SK-N-SH (cell line): ENCODE results near the gene UBE2I. TPM values are rescaled to one million over a fixed set of nuclear protein-coding genes. Genes with fewer than 3 reads are reported as not detected.

Source experiments
- CTCF ChIA-PET: fragments of 300-600, 350-600 bp; formaldehyde crosslinking; extraction: SDS; loops from one replicate; lab custom pipeline; 2021; lab: Yijun Ruan, JAX
- POLR2A ChIA-PET: fragments of 350-600 bp; sonication (Branson Sonifier 250); formaldehyde crosslinking; extraction: SDS; loops from one replicate; lab custom pipeline; 2020; ENCODE audit warnings: antibody characterized with exemption, inconsistent platforms; lab: Yijun Ruan, JAX
- DNase-seq: peaks from one replicate; pipeline ENCODE4 v3.0.0; 2012
- H2AFZ ChIP-seq: fragments of 200-600 bp; sonication (generic); 2 replicates; pipeline ENCODE4 v1.8.1; 2016; ENCODE audit warnings: antibody characterized with exemption, mild to moderate bottlenecking, low read depth
- H3F3A ChIP-seq: fragments of 200-600 bp; sonication (generic); replicated peaks from 2 replicates; pipeline ENCODE3; 2016; ENCODE audit warnings: antibody characterized with exemption, mild to moderate bottlenecking; ENCODE audit not compliant: insufficient read depth
- H3K27ac ChIP-seq, 2 experiments: fragments of 200-500 bp in 1 of 2; fragments of 200-600 bp in 1 of 2; sonication (Bioruptor generic) in 1 of 2; sonication (generic), shearing (Covaris generic) in 1 of 2; 2 replicates each; pipeline versions ENCODE4 v1.5.1 to v1.6.1; 2014 to 2016; ENCODE audit warnings: low read depth in 2 of 2, inconsistent platforms in 1 of 2, low read length in 1 of 2, mild to moderate bottlenecking in 1 of 2, mixed read lengths in 1 of 2
- H3K27me3 ChIP-seq: fragments of 200-600 bp; sonication (generic), shearing (Covaris generic); 2 replicates; pipeline ENCODE4 v1.6.1; 2016; ENCODE audit warnings: mixed run types; ENCODE audit not compliant: insufficient read depth
- H3K36me3 ChIP-seq, 2 experiments: fragments of 200-500 bp in 1 of 2; fragments of 200-600 bp in 1 of 2; sonication (Bioruptor generic) in 1 of 2; sonication (generic) in 1 of 2; replicated peaks in 1 of 2; 2 replicates each; pipeline versions ENCODE3 to v1.5.1; 2014 to 2016; ENCODE audit warnings: low read length in 1 of 2, mild to moderate bottlenecking in 1 of 2; ENCODE audit not compliant: insufficient read depth in 2 of 2, control insufficient read depth in 1 of 2
- H3K4me1 ChIP-seq, 2 experiments: fragments of 200-500 bp in 1 of 2; fragments of 200-600 bp in 1 of 2; sonication (Bioruptor generic) in 1 of 2; sonication (generic), shearing (Covaris generic) in 1 of 2; 2 replicates each; pipeline versions ENCODE4 v1.5.1 to v1.6.1; 2014 to 2016; ENCODE audit warnings: low read depth in 1 of 2, low read length in 1 of 2, mixed run types in 1 of 2; ENCODE audit not compliant: insufficient read depth in 2 of 2, control insufficient read depth in 1 of 2
- H3K4me2 ChIP-seq: fragments of 200-600 bp; sonication (generic), shearing (Covaris generic); 2 replicates; pipeline ENCODE4 v1.6.1; 2017; ENCODE audit warnings: mixed run types
- H3K4me3 ChIP-seq, 2 experiments: fragments of 200-500 bp in 1 of 2; fragments of 200-600 bp in 1 of 2; sonication (Bioruptor generic) in 1 of 2; sonication (generic), shearing (Covaris generic) in 1 of 2; 2 replicates each; pipeline versions ENCODE4 v1.5.1 to v1.8.1; 2014 to 2016; ENCODE audit warnings: low read depth in 2 of 2, inconsistent platforms in 1 of 2, low read length in 1 of 2, mild to moderate bottlenecking in 1 of 2, mixed read lengths in 1 of 2, moderate library complexity in 1 of 2
- H3K79me2 ChIP-seq: fragments of 200-600 bp; sonication (generic); 2 replicates; pipeline ENCODE4 v1.8.1; 2017; ENCODE audit warnings: mild to moderate bottlenecking; ENCODE audit not compliant: insufficient read depth
- H3K9ac ChIP-seq: fragments of 200-600 bp; sonication (generic); 2 replicates; pipeline ENCODE4 v1.6.1; 2017; ENCODE audit warnings: mixed run types
- H3K9me2 ChIP-seq: fragments of 200-600 bp; sonication (generic); 2 replicates; pipeline ENCODE4 v1.6.1; 2017; ENCODE audit warnings: mixed run types
- H3K9me3 ChIP-seq: fragments of 200-600 bp; sonication (generic); 2 replicates; pipeline ENCODE4 v1.6.1; 2017; ENCODE audit warnings: mixed run types, mild to moderate bottlenecking, moderate library complexity
- H4K20me1 ChIP-seq: fragments of 200-600 bp; sonication (generic); 2 replicates; pipeline ENCODE4 v1.6.1; 2017; ENCODE audit warnings: mild to moderate bottlenecking, mixed run types; ENCODE audit not compliant: insufficient read depth
- EZH2phosphoT487 ChIP-seq: fragments of 200-600 bp; sonication (generic); IDR thresholded peaks from 2 replicates; pipeline ENCODE4 v1.6.1; 2017; ENCODE audit warnings: low read depth, mixed run types, mild to moderate bottlenecking, antibody characterized with exemption, moderate library complexity, borderline replicate concordance
- GATA2 ChIP-seq: sonication (generic); formaldehyde crosslinking; IDR thresholded peaks from 2 replicates; pipeline ENCODE4 v1.5.0; 2020; ENCODE audit warnings: mild to moderate bottlenecking, missing genetic modification reagents
- JUND ChIP-seq: IDR thresholded peaks from 2 replicates; pipeline ENCODE4 v1.4.0; 2012
- MEF2A ChIP-seq: IDR thresholded peaks from 2 replicates; pipeline ENCODE4 v1.4.0; 2012; ENCODE audit warnings: low read depth, borderline replicate concordance
- MXI1 ChIP-seq: IDR thresholded peaks from 2 replicates; pipeline ENCODE4 v1.6.1; 2012; ENCODE audit warnings: mild to moderate bottlenecking, low read depth, low read length, improper control_type of control experiment
- NRF1 ChIP-seq: IDR thresholded peaks from 2 replicates; pipeline ENCODE4 v1.6.1; 2012; ENCODE audit warnings: low read depth, mild to moderate bottlenecking, low read length
- POLR2AphosphoS5 ChIP-seq: IDR thresholded peaks from 2 replicates; pipeline ENCODE4 v1.6.1; 2012; ENCODE audit warnings: low read depth, low read length
- RCOR1 ChIP-seq: fragments of 150-350 bp; IDR thresholded peaks from 2 replicates; pipeline ENCODE4 v1.6.1; 2017; ENCODE audit warnings: antibody characterized with exemption, low read length
- SIN3A ChIP-seq: IDR thresholded peaks from 2 replicates; pipeline ENCODE4 v1.6.1; 2012; ENCODE audit warnings: low read depth, mild to moderate bottlenecking, low read length, moderate library complexity, borderline replicate concordance
- WGBS: methylation state at CpG from one replicate; pipeline ENCODE4 v1.1.6; 2017; ENCODE audit warnings: low lambda C conversion rate; 5-methylcytosine and 5-hydroxymethylcytosine counted together
- polyA plus RNA-seq, 3 experiments: library from polyadenylated mRNA; depleted of rRNA; stranded (reverse); fragments of >200 nt; gene quantifications; 2 replicates each; pipeline ENCODE4 v1.2.3, GENCODE V29; 2012
- TF ChIP-seq, protein P1 (sequence below): IDR thresholded peaks from 2 replicates; pipeline ENCODE4 v1.4.0; 2012; ENCODE audit warnings: low read depth, borderline replicate concordance
- TF ChIP-seq, protein P2 (sequence below): IDR thresholded peaks from 2 replicates; pipeline ENCODE4 v1.4.0; 2012; ENCODE audit warnings: low read depth
- TF ChIP-seq, protein P3 (sequence below): IDR thresholded peaks from 2 replicates; pipeline ENCODE4 v1.4.0; 2012; ENCODE audit warnings: low read depth, borderline replicate concordance
- TF ChIP-seq, protein P4 (sequence below): IDR thresholded peaks from 2 replicates; pipeline ENCODE4; 2012

The UBE2I gene
- polyA plus RNA-seq, 1 of the 3 experiments (the other 2 are of a cell fraction): 107 TPM

DNA sequence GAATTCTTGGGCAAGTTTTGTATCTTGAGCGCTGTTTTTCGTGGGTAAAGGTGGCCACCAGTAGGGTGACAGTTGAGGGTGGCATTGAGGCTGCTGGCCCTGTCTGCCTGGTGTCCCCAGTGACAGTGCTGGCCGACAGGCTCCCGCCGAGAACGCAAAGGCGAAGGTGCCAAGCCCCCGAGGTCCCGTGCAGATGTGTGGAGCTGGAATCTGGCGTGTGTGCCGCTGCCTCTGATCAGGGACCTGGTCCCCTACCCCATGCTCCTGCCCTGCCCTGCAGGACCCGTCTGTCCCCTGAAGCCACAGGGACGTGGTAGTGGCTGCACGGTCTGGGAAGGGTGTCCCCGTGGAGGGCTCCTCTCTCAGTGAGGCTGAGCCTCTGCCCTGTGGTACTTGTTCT, 3.5 kb downstream of the UBE2I start (continued):
- TF ChIP-seq, protein P1, sequence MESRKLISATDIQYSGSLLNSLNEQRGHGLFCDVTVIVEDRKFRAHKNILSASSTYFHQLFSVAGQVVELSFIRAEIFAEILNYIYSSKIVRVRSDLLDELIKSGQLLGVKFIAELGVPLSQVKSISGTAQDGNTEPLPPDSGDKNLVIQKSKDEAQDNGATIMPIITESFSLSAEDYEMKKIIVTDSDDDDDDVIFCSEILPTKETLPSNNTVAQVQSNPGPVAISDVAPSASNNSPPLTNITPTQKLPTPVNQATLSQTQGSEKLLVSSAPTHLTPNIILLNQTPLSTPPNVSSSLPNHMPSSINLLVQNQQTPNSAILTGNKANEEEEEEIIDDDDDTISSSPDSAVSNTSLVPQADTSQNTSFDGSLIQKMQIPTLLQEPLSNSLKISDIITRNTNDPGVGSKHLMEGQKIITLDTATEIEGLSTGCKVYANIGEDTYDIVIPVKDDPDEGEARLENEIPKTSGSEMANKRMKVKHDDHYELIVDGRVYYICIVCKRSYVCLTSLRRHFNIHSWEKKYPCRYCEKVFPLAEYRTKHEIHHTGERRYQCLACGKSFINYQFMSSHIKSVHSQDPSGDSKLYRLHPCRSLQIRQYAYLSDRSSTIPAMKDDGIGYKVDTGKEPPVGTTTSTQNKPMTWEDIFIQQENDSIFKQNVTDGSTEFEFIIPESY: no peak
- TF ChIP-seq RCOR1 (no peak), JUND (no peak), SIN3A (no peak)

DNA sequence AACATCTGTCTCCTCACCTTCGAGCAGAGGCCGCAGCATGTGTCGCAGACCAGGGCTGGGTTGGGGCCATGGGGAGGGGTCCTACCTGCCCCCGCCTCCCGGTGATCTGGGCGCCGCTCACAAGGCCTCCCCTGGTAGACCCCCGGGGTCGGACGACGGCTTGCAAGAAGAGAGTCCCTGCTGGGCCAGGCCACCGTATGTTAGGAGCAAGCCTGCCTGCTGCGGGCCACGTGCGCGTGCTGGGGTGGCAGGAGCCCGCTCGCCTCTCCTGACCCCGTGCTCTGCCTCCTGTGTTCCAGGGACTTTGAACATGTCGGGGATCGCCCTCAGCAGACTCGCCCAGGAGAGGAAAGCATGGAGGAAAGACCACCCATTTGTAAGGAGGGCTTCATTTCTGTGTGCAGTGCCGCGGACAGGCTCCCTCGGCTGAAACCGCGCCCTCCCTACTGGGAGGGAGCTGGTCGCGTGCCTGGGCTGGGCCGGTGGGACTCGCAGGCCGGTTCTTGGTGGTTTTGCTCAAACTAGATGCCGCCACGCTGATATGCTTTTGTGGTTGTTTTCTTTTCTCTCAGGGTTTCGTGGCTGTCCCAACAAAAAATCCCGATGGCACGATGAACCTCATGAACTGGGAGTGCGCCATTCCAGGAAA, 4.4 kb downstream of the UBE2I start:
- TF ChIP-seq RCOR1: no peak
- no peak for TF ChIP-seq POLR2AphosphoS5
- H3F3A ChIP-seq: no peaks in the 10 kb centered on the region
- peaks cover 89% of the 10 kb centered on the region for H4K20me1 ChIP-seq
- H3K4me3 ChIP-seq: no peak overlapping the region
- peaks cover 21 to 62% of the 10 kb centered on the region in 2 experiments for H3K36me3 ChIP-seq
- H3K79me2 ChIP-seq: peaks cover 90% of the 10 kb centered on the region
- H3K9me3 ChIP-seq: no peaks in the 10 kb centered on the region
- ChIA-PET POLR2A (interaction anchor here (1.4 kb wide), 1 partner anchor 18 kb away, joined by 4 read pairs; no protein-coding TSS in a partner anchor), CTCF (no interaction called here)
- no peak overlapping the region for H3K9ac ChIP-seq
- H3K27me3 ChIP-seq: no peaks in the 10 kb centered on the region
- DNase-seq: no peak
- no peaks in the 10 kb centered on the region for H3K9me2 ChIP-seq
- H3K27ac ChIP-seq: no peak overlapping the region
- H3K4me2 ChIP-seq: no peak overlapping the region
- H2AFZ ChIP-seq: no peak overlapping the region
- peaks cover 10 to 25% of the 10 kb centered on the region in 2 experiments; a peak in 2 of 4 replicates for H3K4me1 ChIP-seq
- 95% methylated on average over 29 of the region's 38 CpGs for WGBS

DNA sequence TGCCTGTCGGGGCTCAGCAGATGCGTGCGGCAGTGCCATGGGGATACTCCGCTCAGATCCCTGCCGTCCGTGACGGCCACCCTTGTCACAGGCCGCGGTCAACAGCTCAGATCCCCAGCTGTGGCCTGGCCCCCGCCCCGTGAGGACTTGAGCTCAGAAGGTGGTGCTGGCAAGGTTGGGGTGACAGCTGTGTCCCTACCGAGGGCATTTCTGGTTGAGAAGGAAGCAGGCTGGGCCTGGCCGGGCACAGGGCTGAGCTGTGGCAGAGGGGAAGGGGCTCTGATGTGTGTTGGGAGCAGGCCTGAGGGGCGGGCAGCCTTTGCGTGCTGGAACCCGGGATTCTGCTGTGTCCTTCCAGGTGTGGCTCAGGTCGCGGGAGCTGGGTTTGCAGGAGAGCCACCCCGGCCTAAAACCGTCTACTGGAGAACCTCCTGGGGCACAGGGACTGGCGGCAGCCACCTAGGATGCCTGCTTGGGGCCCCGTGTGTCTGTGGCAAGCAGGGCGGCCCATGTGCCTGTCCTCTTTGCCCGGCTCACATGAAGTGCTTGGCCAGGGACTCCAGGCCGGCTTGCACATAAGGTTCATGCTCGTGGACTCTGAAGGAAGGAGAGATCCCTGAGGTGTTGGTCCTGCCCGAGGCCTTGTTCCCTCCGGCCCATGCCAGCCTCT, 5.1 kb downstream of the UBE2I start:
- POLR2A ChIA-PET: interaction anchor here (1.4 kb wide), 1 partner anchor 18 kb away, joined by 4 read pairs; no protein-coding TSS in a partner anchor
- CTCF ChIA-PET: interaction anchor here (0.6 kb wide), 1 partner anchor 17 kb away, joined by 3 read pairs; no protein-coding TSS in a partner anchor

More for the DNA sequence above, 5.1 kb downstream of the UBE2I start:
- DNase-seq: no peak
- WGBS: 97% methylated on average over 7 of the region's 28 CpGs
- Histone ChIP-seq H4K20me1 (peaks cover 96% of the 10 kb centered on the region), H3K79me2 (peaks cover 95% of the 10 kb centered on the region), H3K27ac (no peak overlapping the region), H3K9me3 (no peaks in the 10 kb centered on the region), H3K36me3 (peaks cover 25 to 69% of the 10 kb centered on the region in 2 experiments), H3K27me3 (no peaks in the 10 kb centered on the region), H3K4me3 (no peak overlapping the region), H2AFZ (no peak overlapping the region), H3K9ac (no peak overlapping the region), H3K4me1 (peaks cover 10 to 25% of the 10 kb centered on the region in 2 experiments; a peak in 2 of 4 replicates), H3F3A (no peaks in the 10 kb centered on the region), H3K4me2 (no peak overlapping the region), H3K9me2 (no peaks in the 10 kb centered on the region)
- TF ChIP-seq MEF2A (no peak), MXI1 (no peak), NRF1 (no peak), RCOR1 (no peak), GATA2 (CRISPR knock-in tag) (no peak), EZH2phosphoT487 (no peak)
- TF ChIP-seq, protein P2, sequence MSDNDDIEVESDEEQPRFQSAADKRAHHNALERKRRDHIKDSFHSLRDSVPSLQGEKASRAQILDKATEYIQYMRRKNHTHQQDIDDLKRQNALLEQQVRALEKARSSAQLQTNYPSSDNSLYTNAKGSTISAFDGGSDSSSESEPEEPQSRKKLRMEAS: no peak
- TF ChIP-seq, protein P3, sequence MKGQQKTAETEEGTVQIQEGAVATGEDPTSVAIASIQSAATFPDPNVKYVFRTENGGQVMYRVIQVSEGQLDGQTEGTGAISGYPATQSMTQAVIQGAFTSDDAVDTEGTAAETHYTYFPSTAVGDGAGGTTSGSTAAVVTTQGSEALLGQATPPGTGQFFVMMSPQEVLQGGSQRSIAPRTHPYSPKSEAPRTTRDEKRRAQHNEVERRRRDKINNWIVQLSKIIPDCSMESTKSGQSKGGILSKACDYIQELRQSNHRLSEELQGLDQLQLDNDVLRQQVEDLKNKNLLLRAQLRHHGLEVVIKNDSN: no peak
- TF ChIP-seq, protein P4, sequence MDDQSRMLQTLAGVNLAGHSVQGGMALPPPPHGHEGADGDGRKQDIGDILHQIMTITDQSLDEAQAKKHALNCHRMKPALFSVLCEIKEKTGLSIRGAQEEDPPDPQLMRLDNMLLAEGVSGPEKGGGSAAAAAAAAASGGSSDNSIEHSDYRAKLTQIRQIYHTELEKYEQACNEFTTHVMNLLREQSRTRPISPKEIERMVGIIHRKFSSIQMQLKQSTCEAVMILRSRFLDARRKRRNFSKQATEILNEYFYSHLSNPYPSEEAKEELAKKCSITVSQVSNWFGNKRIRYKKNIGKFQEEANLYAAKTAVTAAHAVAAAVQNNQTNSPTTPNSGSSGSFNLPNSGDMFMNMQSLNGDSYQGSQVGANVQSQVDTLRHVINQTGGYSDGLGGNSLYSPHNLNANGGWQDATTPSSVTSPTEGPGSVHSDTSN: no peak
